Endodermal cell (in vitro differentiated cells): ENCODE data around the gene TSSK6. TPM values are rescaled to one million over a fixed set of nuclear protein-coding genes. Genes with fewer than 3 reads are reported as not detected.
A peak's percentile ranks its signal among the peaks of the same experiment; 100 is the strongest.

Experiments used
- DNase-seq: peaks from one replicate; pipeline ENCODE4 v3.0.0-alpha.2; 2017
- H3K27ac ChIP-seq: 2 replicates; pipeline ENCODE4 v1.5.1; 2013; ENCODE audit warnings: mild to moderate bottlenecking, low read depth, low read length, moderate library complexity
- H3K27me3 ChIP-seq: 2 replicates; pipeline ENCODE4 v1.6.1; 2013; ENCODE audit warnings: mild to moderate bottlenecking, low read length, moderate library complexity; ENCODE audit not compliant: insufficient read depth, control insufficient read depth, poor library complexity, severe bottlenecking
- H3K36me3 ChIP-seq: 2 replicates; pipeline ENCODE4 v1.7.0; 2013; ENCODE audit warnings: mild to moderate bottlenecking, low read length, moderate library complexity; ENCODE audit not compliant: control insufficient read depth, insufficient read depth
- H3K4me1 ChIP-seq: one replicate; pipeline ENCODE4 v1.7.0; 2013; ENCODE audit warnings: low read length; ENCODE audit not compliant: control insufficient read depth, insufficient read depth
- H3K4me3 ChIP-seq: 2 replicates; pipeline ENCODE4 v1.5.1; 2013; ENCODE audit warnings: mild to moderate bottlenecking, low read length, moderate library complexity
- H3K9ac ChIP-seq: 2 replicates; pipeline ENCODE4 v1.6.1; 2013; ENCODE audit warnings: mild to moderate bottlenecking, low read length, moderate library complexity; ENCODE audit not compliant: poor library complexity, severe bottlenecking; ENCODE audit errors: extremely low read depth
- H3K9me3 ChIP-seq: 2 replicates; pipeline ENCODE4 v1.6.1; 2013; ENCODE audit warnings: mild to moderate bottlenecking, low read length, moderate library complexity; ENCODE audit not compliant: control insufficient read depth
- H3K27ac Mint-ChIP-seq: 2 replicates; pipeline ENCODE4 v1.8.0; 2020; ENCODE audit warnings: mixed read lengths
- H3K27me3 Mint-ChIP-seq: 2 replicates; pipeline ENCODE4 v1.8.0; 2021; ENCODE audit warnings: mild to moderate bottlenecking, mixed read lengths; ENCODE audit not compliant: insufficient read depth
- H3K36me3 Mint-ChIP-seq: 2 replicates; pipeline ENCODE4 v1.8.0; 2020; ENCODE audit warnings: low read depth, mixed read lengths
- H3K4me1 Mint-ChIP-seq: 2 replicates; pipeline ENCODE4 v1.8.0; 2020; ENCODE audit warnings: mixed read lengths
- H3K4me3 Mint-ChIP-seq: 2 replicates; pipeline ENCODE4 v1.8.0; 2020; ENCODE audit warnings: mild to moderate bottlenecking, moderate library complexity, mixed read lengths
- H3K9me3 Mint-ChIP-seq: 2 replicates; pipeline ENCODE4 v1.8.0; 2020; ENCODE audit warnings: mild to moderate bottlenecking, mixed read lengths
- CTCF ChIP-seq: fragments of 200-600 bp; sonication (generic); conservative IDR thresholded peaks from 2 replicates; pipeline ENCODE4 v1.5.0; 2021; ENCODE audit warnings: antibody characterized with exemption, mild to moderate bottlenecking
- WGBS, 2 experiments: methylation state at CpG; one replicate each; pipeline versions ENCODE4 v1.1.5 to v1.1.7; 2013; ENCODE audit warnings: missing lambda C conversion rate in 2 of 2, mixed read lengths in 1 of 2; ENCODE audit not compliant: insufficient coverage in 1 of 2, insufficient read length in 1 of 2; 5-methylcytosine and 5-hydroxymethylcytosine counted together
- long read RNA-seq, 4 experiments: library from polyadenylated mRNA in 2 of 4; library from RNA in 1 of 4; library from capped mRNA in 1 of 4; stranded (forward) in 3 of 4; unstranded in 1 of 4; transcript quantifications; one replicate each; pipeline ENCODE4 v2.0.0, GENCODE V29; 2020 to 2021; ENCODE audit warnings: inconsistent platforms in 1 of 4
- polyA plus RNA-seq, 2 experiments: library from polyadenylated mRNA; stranded (reverse); fragments of 50-300 nt; gene quantifications; one replicate each; pipeline ENCODE4 v1.2.3, GENCODE V29; 2013
- total RNA-seq, 2 donors: library from RNA; stranded (reverse); fragmentation: NEBNext Ultra II Directional in 1 of 2; extraction: Animal tissue kit (Norgen Biotek cat#: 25700) in 1 of 2; gene quantifications; 2 replicates in 1 of 2; 3 replicates in 1 of 2; pipeline ENCODE4 v1.2.1, GENCODE V29; 2021

Gene TSSK6
- 1 to 10 TPM; 2.9 to 5.0 TPM for total RNA-seq
- 3.5 TPM for polyA plus RNA-seq (2013, experiment 1 of 2)
- polyA plus RNA-seq (2013, experiment 2 of 2): 2.5 TPM
- long read RNA-seq, experiment 1, partial matches to known transcripts: 0 of 1 reads
- long read RNA-seq, experiment 1, other reads (novel, unspliced or antisense): 1 of 1 reads
- long read RNA-seq, experiment 2, partial matches to known transcripts: 0 of 3 reads
- long read RNA-seq, experiment 2, other reads (novel, unspliced or antisense): 1 of 3 reads
- long read RNA-seq, experiment 3, partial matches to known transcripts: 0 of 2 reads
- long read RNA-seq, experiment 3, other reads (novel, unspliced or antisense): 0 of 2 reads
- long read RNA-seq, experiment 4, partial matches to known transcripts: 0 of 1 reads
- long read RNA-seq, experiment 4, other reads (novel, unspliced or antisense): 1 of 1 reads

GRCh38 chr19:19514881-19515641 is at the start of gene TSSK6:
TSSK6 (minus strand) TSS chr19:19515548; CDS start chr19:19515427, 121 bp downstream.
- Mint-ChIP-seq H3K4me1 (no peaks in the 10 kb centered on the region), H3K36me3 (peaks cover 15% of the 10 kb centered on the region), H3K4me3 (peak within 1 kb of the TSS; percentile 87), H3K27ac (peak within 1 kb of the TSS; percentile 96), H3K9me3 (no peaks in the 10 kb centered on the region), H3K27me3 (no peaks in the 10 kb centered on the region)
- no peak for DNase-seq
- peaks cover 19% of the 10 kb centered on the region for H3K36me3 ChIP-seq
- H3K9ac ChIP-seq: peak within 1 kb of the TSS; percentile 79
- no peaks in the 10 kb centered on the region for H3K27me3 ChIP-seq
- no peaks in the 10 kb centered on the region for H3K4me1 ChIP-seq
- WGBS, 2 experiments: 96 to 98% methylated on average over 62 to 74 of the region's 74 CpGs
- TF ChIP-seq CTCF: no peak
- H3K4me3 ChIP-seq: peak within 1 kb of the TSS; percentile 98
- H3K9me3 ChIP-seq: no peaks in the 10 kb centered on the region
- no peak within 1 kb of the TSS for H3K27ac ChIP-seq

- no peaks in the 10 kb centered on the region for H3K4me1 Mint-ChIP-seq
- H3K27ac ChIP-seq: no peak overlapping the region
- H3K9me3 ChIP-seq: no peaks in the 10 kb centered on the region
- no peaks in the 10 kb centered on the region for H3K4me1 ChIP-seq
- no peaks in the 10 kb centered on the region for H3K27me3 ChIP-seq
- no peak overlapping the region for H3K4me3 Mint-ChIP-seq
- peaks cover 16% of the 10 kb centered on the region for H3K36me3 Mint-ChIP-seq
- no peak overlapping the region for H3K9ac ChIP-seq
- WGBS, 2 experiments: 93% methylated on average over 13 to 17 of the region's 17 CpGs
- no peaks in the 10 kb centered on the region for H3K27me3 Mint-ChIP-seq
- no peaks in the 10 kb centered on the region for H3K9me3 Mint-ChIP-seq
- peaks cover 5% of the 10 kb centered on the region for H3K36me3 ChIP-seq
- DNase-seq: no peak
- no peak overlapping the region for H3K27ac Mint-ChIP-seq
- no peak overlapping the region for H3K4me3 ChIP-seq
- no peak for TF ChIP-seq CTCF
Measured at GRCh38 chr19:19563348-19563848, 48.0 kb upstream of the TSSK6 start.

GRCh38 chr19:19562665-19563347 is 47.5 kb upstream of the TSSK6 start:
- H3K27me3 Mint-ChIP-seq: no peaks in the 10 kb centered on the region
- Histone ChIP-seq H3K36me3 (peaks cover 5% of the 10 kb centered on the region), H3K4me3 (no peak overlapping the region), H3K9ac (no peak overlapping the region), H3K4me1 (no peaks in the 10 kb centered on the region), H3K27me3 (no peaks in the 10 kb centered on the region), H3K9me3 (no peaks in the 10 kb centered on the region), H3K27ac (no peak overlapping the region)
- H3K4me1 Mint-ChIP-seq: no peaks in the 10 kb centered on the region
- TF ChIP-seq CTCF: peak; percentile 53
- peak; percentile 69 for DNase-seq
- H3K9me3 Mint-ChIP-seq: no peaks in the 10 kb centered on the region
- 93 to 94% methylated on average over 6 to 17 of the region's 17 CpGs for WGBS, 2 experiments
- H3K27ac Mint-ChIP-seq: no peak overlapping the region
- H3K36me3 Mint-ChIP-seq: peaks cover 15% of the 10 kb centered on the region
- no peak overlapping the region for H3K4me3 Mint-ChIP-seq
